Measurements from ENCODE around the gene CBX5. TPM values are rescaled to one million over a fixed set of nuclear protein-coding genes. Genes with fewer than 3 reads are reported as not detected.

Gene CBX5
- total and polyA plus RNA-seq, 9 of the 15 experiments (the other 6 are each of a cell fraction or from before 2014, with no cell fraction given), result 32.6 to 102 (median 59.2) TPM

DNA sequence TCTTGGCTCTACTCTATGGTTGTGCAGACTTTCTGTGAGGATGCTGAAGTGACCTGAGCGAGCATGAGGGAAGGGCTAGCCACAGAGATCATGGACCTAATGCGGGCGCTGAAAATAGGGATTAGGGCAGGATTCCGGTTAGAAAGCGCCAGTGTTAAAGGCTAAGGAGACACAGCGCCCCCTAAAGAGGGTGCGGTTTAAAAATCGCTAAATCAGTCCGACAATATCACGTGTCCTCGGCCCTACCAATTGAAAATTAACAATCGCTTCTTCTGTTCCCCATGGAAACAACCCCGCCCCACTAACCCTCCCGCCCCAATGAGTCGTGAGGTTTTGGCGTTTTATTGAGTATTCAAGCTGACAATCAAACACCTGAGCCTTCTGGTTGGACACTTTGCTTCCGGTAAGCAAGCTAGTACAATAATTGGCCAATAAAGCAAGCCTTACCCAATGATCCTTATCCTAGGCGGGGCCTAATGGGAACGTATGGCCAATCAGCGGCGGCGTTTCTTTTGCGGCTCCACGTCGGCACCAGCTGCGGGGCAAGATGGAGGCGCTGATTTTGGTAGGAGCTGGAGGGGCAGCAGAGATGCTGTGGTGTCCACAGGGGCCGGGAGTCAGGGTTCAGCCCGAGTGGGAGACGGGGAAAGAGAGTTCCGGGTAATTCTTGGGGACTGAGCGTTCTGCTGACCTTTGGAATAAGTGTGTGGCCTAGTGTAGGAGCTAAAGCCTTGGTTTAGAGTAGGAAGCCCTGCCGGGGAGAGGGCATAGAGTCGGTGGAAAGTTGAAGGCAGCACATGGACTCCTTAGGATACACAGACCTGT is 44.9 kb upstream of the CBX5 start, which contains the start of gene COPZ1 (continued):
- TF ChIP-seq, protein P1, sequence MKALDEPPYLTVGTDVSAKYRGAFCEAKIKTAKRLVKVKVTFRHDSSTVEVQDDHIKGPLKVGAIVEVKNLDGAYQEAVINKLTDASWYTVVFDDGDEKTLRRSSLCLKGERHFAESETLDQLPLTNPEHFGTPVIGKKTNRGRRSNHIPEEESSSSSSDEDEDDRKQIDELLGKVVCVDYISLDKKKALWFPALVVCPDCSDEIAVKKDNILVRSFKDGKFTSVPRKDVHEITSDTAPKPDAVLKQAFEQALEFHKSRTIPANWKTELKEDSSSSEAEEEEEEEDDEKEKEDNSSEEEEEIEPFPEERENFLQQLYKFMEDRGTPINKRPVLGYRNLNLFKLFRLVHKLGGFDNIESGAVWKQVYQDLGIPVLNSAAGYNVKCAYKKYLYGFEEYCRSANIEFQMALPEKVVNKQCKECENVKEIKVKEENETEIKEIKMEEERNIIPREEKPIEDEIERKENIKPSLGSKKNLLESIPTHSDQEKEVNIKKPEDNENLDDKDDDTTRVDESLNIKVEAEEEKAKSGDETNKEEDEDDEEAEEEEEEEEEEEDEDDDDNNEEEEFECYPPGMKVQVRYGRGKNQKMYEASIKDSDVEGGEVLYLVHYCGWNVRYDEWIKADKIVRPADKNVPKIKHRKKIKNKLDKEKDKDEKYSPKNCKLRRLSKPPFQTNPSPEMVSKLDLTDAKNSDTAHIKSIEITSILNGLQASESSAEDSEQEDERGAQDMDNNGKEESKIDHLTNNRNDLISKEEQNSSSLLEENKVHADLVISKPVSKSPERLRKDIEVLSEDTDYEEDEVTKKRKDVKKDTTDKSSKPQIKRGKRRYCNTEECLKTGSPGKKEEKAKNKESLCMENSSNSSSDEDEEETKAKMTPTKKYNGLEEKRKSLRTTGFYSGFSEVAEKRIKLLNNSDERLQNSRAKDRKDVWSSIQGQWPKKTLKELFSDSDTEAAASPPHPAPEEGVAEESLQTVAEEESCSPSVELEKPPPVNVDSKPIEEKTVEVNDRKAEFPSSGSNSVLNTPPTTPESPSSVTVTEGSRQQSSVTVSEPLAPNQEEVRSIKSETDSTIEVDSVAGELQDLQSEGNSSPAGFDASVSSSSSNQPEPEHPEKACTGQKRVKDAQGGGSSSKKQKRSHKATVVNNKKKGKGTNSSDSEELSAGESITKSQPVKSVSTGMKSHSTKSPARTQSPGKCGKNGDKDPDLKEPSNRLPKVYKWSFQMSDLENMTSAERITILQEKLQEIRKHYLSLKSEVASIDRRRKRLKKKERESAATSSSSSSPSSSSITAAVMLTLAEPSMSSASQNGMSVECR (CRISPR knock-in tag; IDR thresholded peaks at IDR 0.05), result peak; percentile 74
- TF ChIP-seq ZNF175 (CRISPR knock-in tag; IDR thresholded peaks at IDR 0.05; ENCODE audit: low read depth) (no peak), BMI1 (IDR thresholded peaks at IDR 0.05; ENCODE audit: low read length) (peak; percentile 76), ZNF24 (IDR thresholded peaks at IDR 0.05) (no peak; the same call in 1 of the 2 replicates), SMAD3 (CRISPR knock-in tag; conservative IDR thresholded peaks at IDR 0.05) (peak; percentile 78; the same call in 1 of the 2 replicates), TCF3 (CRISPR knock-in tag; IDR thresholded peaks at IDR 0.05) (peak; percentile 38), HDAC2 (IDR thresholded peaks at IDR 0.05) (peak; percentile 36), HNRNPL (IDR thresholded peaks at IDR 0.05; ENCODE audit: low read depth, low read length) (no peak), ETV1 (tag; conservative IDR thresholded peaks at IDR 0.05; ENCODE audit: low read depth) (peak; percentile 24; the same call in 1 of the 2 replicates)
- TF ChIP-seq, protein P2, sequence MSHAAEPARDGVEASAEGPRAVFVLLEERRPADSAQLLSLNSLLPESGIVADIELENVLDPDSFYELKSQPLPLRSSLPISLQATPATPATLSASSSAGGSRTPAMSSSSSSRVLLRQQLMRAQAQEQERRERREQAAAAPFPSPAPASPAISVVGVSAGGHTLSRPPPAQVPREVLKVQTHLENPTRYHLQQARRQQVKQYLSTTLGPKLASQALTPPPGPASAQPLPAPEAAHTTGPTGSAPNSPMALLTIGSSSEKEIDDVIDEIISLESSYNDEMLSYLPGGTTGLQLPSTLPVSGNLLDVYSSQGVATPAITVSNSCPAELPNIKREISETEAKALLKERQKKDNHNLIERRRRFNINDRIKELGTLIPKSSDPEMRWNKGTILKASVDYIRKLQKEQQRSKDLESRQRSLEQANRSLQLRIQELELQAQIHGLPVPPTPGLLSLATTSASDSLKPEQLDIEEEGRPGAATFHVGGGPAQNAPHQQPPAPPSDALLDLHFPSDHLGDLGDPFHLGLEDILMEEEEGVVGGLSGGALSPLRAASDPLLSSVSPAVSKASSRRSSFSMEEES (CRISPR knock-in tag; IDR thresholded peaks at IDR 0.05), result peak; percentile 72
- TF ChIP-seq, protein P3, sequence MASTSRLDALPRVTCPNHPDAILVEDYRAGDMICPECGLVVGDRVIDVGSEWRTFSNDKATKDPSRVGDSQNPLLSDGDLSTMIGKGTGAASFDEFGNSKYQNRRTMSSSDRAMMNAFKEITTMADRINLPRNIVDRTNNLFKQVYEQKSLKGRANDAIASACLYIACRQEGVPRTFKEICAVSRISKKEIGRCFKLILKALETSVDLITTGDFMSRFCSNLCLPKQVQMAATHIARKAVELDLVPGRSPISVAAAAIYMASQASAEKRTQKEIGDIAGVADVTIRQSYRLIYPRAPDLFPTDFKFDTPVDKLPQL (IDR thresholded peaks at IDR 0.05; ENCODE audit: extremely low read depth, insufficient read length), result no peak
- TF ChIP-seq, protein P4, sequence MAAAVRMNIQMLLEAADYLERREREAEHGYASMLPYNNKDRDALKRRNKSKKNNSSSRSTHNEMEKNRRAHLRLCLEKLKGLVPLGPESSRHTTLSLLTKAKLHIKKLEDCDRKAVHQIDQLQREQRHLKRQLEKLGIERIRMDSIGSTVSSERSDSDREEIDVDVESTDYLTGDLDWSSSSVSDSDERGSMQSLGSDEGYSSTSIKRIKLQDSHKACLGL (CRISPR knock-in tag; IDR thresholded peaks at IDR 0.05; ENCODE audit: borderline replicate concordance, poor library complexity, severe bottlenecking), result no peak
- TF ChIP-seq, protein P5, sequence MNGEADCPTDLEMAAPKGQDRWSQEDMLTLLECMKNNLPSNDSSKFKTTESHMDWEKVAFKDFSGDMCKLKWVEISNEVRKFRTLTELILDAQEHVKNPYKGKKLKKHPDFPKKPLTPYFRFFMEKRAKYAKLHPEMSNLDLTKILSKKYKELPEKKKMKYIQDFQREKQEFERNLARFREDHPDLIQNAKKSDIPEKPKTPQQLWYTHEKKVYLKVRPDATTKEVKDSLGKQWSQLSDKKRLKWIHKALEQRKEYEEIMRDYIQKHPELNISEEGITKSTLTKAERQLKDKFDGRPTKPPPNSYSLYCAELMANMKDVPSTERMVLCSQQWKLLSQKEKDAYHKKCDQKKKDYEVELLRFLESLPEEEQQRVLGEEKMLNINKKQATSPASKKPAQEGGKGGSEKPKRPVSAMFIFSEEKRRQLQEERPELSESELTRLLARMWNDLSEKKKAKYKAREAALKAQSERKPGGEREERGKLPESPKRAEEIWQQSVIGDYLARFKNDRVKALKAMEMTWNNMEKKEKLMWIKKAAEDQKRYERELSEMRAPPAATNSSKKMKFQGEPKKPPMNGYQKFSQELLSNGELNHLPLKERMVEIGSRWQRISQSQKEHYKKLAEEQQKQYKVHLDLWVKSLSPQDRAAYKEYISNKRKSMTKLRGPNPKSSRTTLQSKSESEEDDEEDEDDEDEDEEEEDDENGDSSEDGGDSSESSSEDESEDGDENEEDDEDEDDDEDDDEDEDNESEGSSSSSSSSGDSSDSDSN (IDR thresholded peaks at IDR 0.05; ENCODE audit: borderline replicate concordance in 1 of 2, low read depth in 2 of 2, low read length in 2 of 2), result peak; percentile 84 to 97
- TF ChIP-seq, protein P6, sequence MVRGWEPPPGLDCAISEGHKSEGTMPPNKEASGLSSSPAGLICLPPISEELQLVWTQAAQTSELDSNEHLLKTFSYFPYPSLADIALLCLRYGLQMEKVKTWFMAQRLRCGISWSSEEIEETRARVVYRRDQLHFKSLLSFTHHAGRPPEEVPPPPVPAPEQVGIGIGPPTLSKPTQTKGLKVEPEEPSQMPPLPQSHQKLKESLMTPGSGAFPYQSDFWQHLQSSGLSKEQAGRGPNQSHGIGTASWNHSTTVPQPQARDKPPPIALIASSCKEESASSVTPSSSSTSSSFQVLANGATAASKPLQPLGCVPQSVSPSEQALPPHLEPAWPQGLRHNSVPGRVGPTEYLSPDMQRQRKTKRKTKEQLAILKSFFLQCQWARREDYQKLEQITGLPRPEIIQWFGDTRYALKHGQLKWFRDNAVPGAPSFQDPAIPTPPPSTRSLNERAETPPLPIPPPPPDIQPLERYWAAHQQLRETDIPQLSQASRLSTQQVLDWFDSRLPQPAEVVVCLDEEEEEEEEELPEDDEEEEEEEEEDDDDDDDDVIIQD (CRISPR knock-in tag; IDR thresholded peaks at IDR 0.05), result no peak
